Neuronal stem cell (in vitro differentiated cells): Measurements from ENCODE around the gene STX1A.

ENCODE experiments used
- DNase-seq: peaks from one replicate; pipeline ENCODE4 v3.0.0-alpha.2; 2013; ENCODE audit warnings: low spot score
- H2AFZ ChIP-seq: one replicate; pipeline ENCODE4 v1.6.1; 2013; ENCODE audit warnings: mild to moderate bottlenecking, low read length, inconsistent platforms
- H2AK5ac ChIP-seq: 2 replicates; pipeline ENCODE4 v1.6.1; 2013; ENCODE audit warnings: low read depth, mild to moderate bottlenecking, inconsistent platforms, low read length, moderate library complexity, mixed read lengths
- H2BK120ac ChIP-seq: 2 replicates; pipeline ENCODE4 v1.6.1; 2013; ENCODE audit warnings: low read depth, mild to moderate bottlenecking, inconsistent platforms, low read length, moderate library complexity, mixed read lengths
- H2BK12ac ChIP-seq: one replicate; pipeline ENCODE4 v1.6.1; 2013; ENCODE audit warnings: low read length, inconsistent platforms
- H2BK15ac ChIP-seq: 2 replicates; pipeline ENCODE4 v1.6.1; 2013; ENCODE audit warnings: mild to moderate bottlenecking, low read length, inconsistent platforms, mixed read lengths
- H2BK5ac ChIP-seq: one replicate; pipeline ENCODE4 v1.6.1; 2013; ENCODE audit warnings: inconsistent platforms, mild to moderate bottlenecking, low read length, moderate library complexity
- H3K14ac ChIP-seq: one replicate; pipeline ENCODE4 v1.6.1; 2013; ENCODE audit warnings: low read length, inconsistent platforms
- H3K18ac ChIP-seq: 2 replicates; pipeline ENCODE4 v1.6.1; 2013; ENCODE audit warnings: low read length, inconsistent platforms
- H3K23ac ChIP-seq: 2 replicates; pipeline ENCODE4 v1.6.1; 2013; ENCODE audit warnings: low read depth, mild to moderate bottlenecking, mixed read lengths, low read length, inconsistent platforms; ENCODE audit not compliant: poor library complexity
- H3K27ac ChIP-seq: replicated peaks from 3 replicates; pipeline ENCODE4 v1.5.1; 2013; ENCODE audit warnings: low read length, inconsistent platforms
- H3K27me3 ChIP-seq, 3 experiments: 2 replicates each; pipeline ENCODE4 v1.6.1; 2013; ENCODE audit warnings: low read length in 3 of 3, mild to moderate bottlenecking in 2 of 3, inconsistent platforms in 1 of 3, low read depth in 1 of 3, mixed read lengths in 1 of 3, moderate library complexity in 1 of 3; ENCODE audit not compliant: control insufficient read depth in 3 of 3, insufficient read depth in 3 of 3
- H3K36me3 ChIP-seq, 2 donors: replicated peaks in 1 of 2; 2 replicates each; pipeline ENCODE4 v1.6.1; 2013; ENCODE audit warnings: low read length in 2 of 2; ENCODE audit not compliant: control insufficient read depth in 2 of 2, insufficient read depth in 2 of 2
- H3K4ac ChIP-seq: 2 replicates; pipeline ENCODE4 v1.6.1; 2013; ENCODE audit warnings: inconsistent platforms, mild to moderate bottlenecking, low read length, moderate library complexity
- H3K4me1 ChIP-seq, 2 donors: 1 replicate in 1 of 2; 2 replicates in 1 of 2; pipeline ENCODE4 v1.6.1; 2013; ENCODE audit warnings: low read length in 2 of 2, low read depth in 1 of 2; ENCODE audit not compliant: control insufficient read depth in 2 of 2, insufficient read depth in 1 of 2
- H3K4me2 ChIP-seq: one replicate; pipeline ENCODE4 v1.6.1; 2013; ENCODE audit warnings: mild to moderate bottlenecking, low read length, inconsistent platforms; ENCODE audit not compliant: insufficient read depth, poor library complexity, severe bottlenecking
- H3K4me3 ChIP-seq, 2 donors: 2 replicates each; pipeline ENCODE4 v1.5.1; 2013; ENCODE audit warnings: low read length in 2 of 2, mild to moderate bottlenecking in 2 of 2, inconsistent platforms in 1 of 2, moderate library complexity in 1 of 2
- H3K79me1 ChIP-seq: one replicate; pipeline ENCODE4 v1.6.1; 2013; ENCODE audit warnings: low read depth, mild to moderate bottlenecking, inconsistent platforms, low read length, moderate library complexity
- H3K9ac ChIP-seq: one replicate; pipeline ENCODE4 v1.6.1; 2013; ENCODE audit warnings: mild to moderate bottlenecking, low read depth, low read length, inconsistent platforms; ENCODE audit not compliant: poor library complexity
- H3K9me3 ChIP-seq, 2 donors: replicated peaks in 1 of 2; 2 replicates each; pipeline versions ENCODE3 to v1.6.1; 2013; ENCODE audit warnings: low read length in 2 of 2, mild to moderate bottlenecking in 2 of 2, inconsistent platforms in 1 of 2, low read depth in 1 of 2, mixed read lengths in 1 of 2, moderate library complexity in 1 of 2; ENCODE audit not compliant: control insufficient read depth in 2 of 2, insufficient read depth in 1 of 2
- H4K8ac ChIP-seq: one replicate; pipeline ENCODE4 v1.6.1; 2013; ENCODE audit warnings: low read depth, mild to moderate bottlenecking, inconsistent platforms, low read length, moderate library complexity
- H4K91ac ChIP-seq: one replicate; pipeline ENCODE4 v1.6.1; 2013; ENCODE audit warnings: low read length, low read depth, mild to moderate bottlenecking, inconsistent platforms; ENCODE audit not compliant: poor library complexity
- WGBS, 2 donors: extraction: QIAGEN DNeasy Blood & Tissue Kit; methylation state at CpG; one replicate each; pipeline ENCODE4 v1.1.7; 2013; ENCODE audit warnings: missing lambda C conversion rate in 2 of 2, mixed read lengths in 1 of 2; ENCODE audit not compliant: insufficient read length in 2 of 2, insufficient replicate concordance in 1 of 2; ENCODE audit errors: extremely low coverage in 2 of 2; 5-methylcytosine and 5-hydroxymethylcytosine counted together

The STX1A gene

GRCh38 chr7:73702665-73703064 is 16.8 kb downstream of the STX1A start:
- Histone ChIP-seq H3K23ac (no peak overlapping the region), H2AFZ (no peak overlapping the region), H3K9ac (peak overlapping the region; percentile 60), H3K4me2 (no peak overlapping the region), H3K4ac (no peak overlapping the region), H4K8ac (no peak overlapping the region), H2BK12ac (no peak overlapping the region), H2BK15ac (peak overlapping the region; percentile 64), H2AK5ac (peak overlapping the region; percentile 90), H3K4me3 (no peak overlapping the region), H2BK5ac (no peak overlapping the region), H2BK120ac (peak overlapping the region; percentile 87), H3K36me3 (peaks cover 20 to 41% of the 10 kb centered on the region in 2 donors), H3K79me1 (no peaks in the 10 kb centered on the region), H3K9me3 (no peaks in the 10 kb centered on the region), H3K4me1 (peaks cover 7 to 13% of the 10 kb centered on the region in 2 donors), H3K27ac (no peak overlapping the region), H4K91ac (no peak overlapping the region), H3K14ac (no peak overlapping the region), H3K18ac (no peak overlapping the region), H3K27me3 (no peaks in the 10 kb centered on the region)
- no peak for DNase-seq
- no CpG with 5 or more reads among the region's 18 CpGs for WGBS, 2 donors

DNA sequence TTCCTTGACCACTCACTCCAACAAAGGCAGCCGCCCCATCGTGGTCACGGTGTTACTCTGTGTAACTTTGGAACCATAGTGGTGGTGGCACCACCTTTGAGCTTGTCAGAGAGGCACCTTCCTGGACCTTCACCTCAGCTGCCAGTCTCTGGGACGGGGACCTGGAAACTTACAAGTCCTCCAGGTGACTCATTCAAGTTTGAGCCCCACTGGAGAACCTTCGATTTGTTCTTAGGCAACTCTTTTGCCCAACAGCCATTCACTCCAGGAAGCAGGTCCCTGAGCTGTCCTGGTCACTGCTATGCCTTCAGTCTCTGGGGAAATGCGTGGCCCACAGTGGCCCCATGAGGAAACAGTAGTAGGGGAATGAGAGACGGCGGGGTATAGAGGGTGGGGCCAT is 17.2 kb downstream of the STX1A start:
- Histone ChIP-seq H3K27me3 (no peaks in the 10 kb centered on the region), H3K18ac (no peak overlapping the region), H2BK120ac (no peak overlapping the region), H2BK15ac (no peak overlapping the region), H3K23ac (no peak overlapping the region), H3K4ac (no peak overlapping the region), H2AK5ac (no peak overlapping the region), H2BK12ac (no peak overlapping the region), H4K91ac (no peak overlapping the region), H3K79me1 (no peaks in the 10 kb centered on the region), H2AFZ (no peak overlapping the region), H2BK5ac (no peak overlapping the region), H3K27ac (no peak overlapping the region), H3K4me2 (no peak overlapping the region), H4K8ac (no peak overlapping the region), H3K36me3 (peaks cover 23 to 46% of the 10 kb centered on the region in 2 donors), H3K9ac (no peak overlapping the region), H3K4me3 (no peak overlapping the region), H3K4me1 (peaks cover 7 to 13% of the 10 kb centered on the region in 2 donors), H3K9me3 (no peaks in the 10 kb centered on the region), H3K14ac (no peak overlapping the region)
- DNase-seq: no peak
- WGBS, 2 donors: no CpG with 5 or more reads among the region's 8 CpGs

DNA sequence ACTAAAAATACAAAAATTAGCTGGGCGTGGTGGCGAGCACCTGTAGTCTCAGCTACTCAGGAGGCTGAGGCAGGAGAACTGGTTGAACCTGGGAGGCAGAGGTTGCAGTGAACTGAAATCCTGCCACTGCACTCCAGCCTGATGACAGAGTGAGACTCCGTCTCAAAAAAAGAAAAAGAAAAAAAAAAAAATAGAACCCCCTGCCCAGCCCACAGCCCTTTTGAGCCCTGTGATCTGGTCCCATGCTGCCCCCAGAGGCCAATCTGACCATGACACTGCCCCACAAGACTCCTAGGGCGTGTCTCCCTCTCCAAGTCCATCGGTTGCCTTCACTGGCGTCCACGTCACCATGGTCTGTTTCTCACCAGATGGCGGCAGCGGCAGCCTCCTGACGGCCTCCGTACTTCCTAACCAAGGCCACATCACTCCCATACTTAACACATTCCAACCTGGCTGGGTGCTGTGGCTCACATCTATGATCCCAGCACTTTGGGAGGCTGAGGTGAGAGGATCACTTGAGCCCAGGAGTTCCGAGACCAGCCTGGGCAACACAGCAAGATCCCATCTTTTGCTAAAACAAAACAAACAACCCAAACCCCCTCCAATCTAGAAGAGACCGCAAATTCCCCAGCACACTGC is 18.0 kb downstream of the STX1A start:
- DNase-seq: no peak

GRCh38 chr7:73700581-73701134 is 18.8 kb downstream of the STX1A start:
- no peak overlapping the region for H3K4ac ChIP-seq
- no peak overlapping the region for H3K4me3 ChIP-seq
- H3K9me3 ChIP-seq: no peaks in the 10 kb centered on the region
- no peak overlapping the region for H4K8ac ChIP-seq
- no peak overlapping the region for H2BK120ac ChIP-seq
- no peak overlapping the region for H3K27ac ChIP-seq
- peaks cover 7 to 13% of the 10 kb centered on the region in 2 donors for H3K4me1 ChIP-seq
- peaks cover 33 to 61% of the 10 kb centered on the region in 2 donors for H3K36me3 ChIP-seq
- H3K23ac ChIP-seq: no peak overlapping the region
- no peak overlapping the region for H4K91ac ChIP-seq
- H3K14ac ChIP-seq: no peak overlapping the region
- no peaks in the 10 kb centered on the region for H3K79me1 ChIP-seq
- H2AFZ ChIP-seq: no peak overlapping the region
- H2BK12ac ChIP-seq: no peak overlapping the region
- no peak overlapping the region for H2BK15ac ChIP-seq
- DNase-seq: no peak
- WGBS, 2 donors: no CpG with 5 or more reads among the region's 15 CpGs
- no peaks in the 10 kb centered on the region for H3K27me3 ChIP-seq
- H2BK5ac ChIP-seq: no peak overlapping the region
- H3K9ac ChIP-seq: no peak overlapping the region
- no peak overlapping the region for H3K4me2 ChIP-seq
- H2AK5ac ChIP-seq: peak overlapping the region; percentile 5
- H3K18ac ChIP-seq: no peak overlapping the region

More for the DNA sequence above, 18.0 kb downstream of the STX1A start:
- H3K79me1 ChIP-seq: no peaks in the 10 kb centered on the region
- no peak overlapping the region for H3K4me3 ChIP-seq
- no peak overlapping the region for H4K8ac ChIP-seq
- no peak overlapping the region for H3K23ac ChIP-seq
- H2BK15ac ChIP-seq: no peak overlapping the region
- no peak overlapping the region for H3K4ac ChIP-seq
- H3K27ac ChIP-seq: no peak overlapping the region
- H2BK5ac ChIP-seq: no peak overlapping the region
- H2BK120ac ChIP-seq: no peak overlapping the region
- H2AFZ ChIP-seq: no peak overlapping the region
- no peak overlapping the region for H2BK12ac ChIP-seq
- no peak overlapping the region for H2AK5ac ChIP-seq
- no peak overlapping the region for H3K9ac ChIP-seq
- no CpG with 5 or more reads among the region's 13 CpGs for WGBS, 2 donors
- no peaks in the 10 kb centered on the region for H3K27me3 ChIP-seq
- H3K4me2 ChIP-seq: no peak overlapping the region
- H3K4me1 ChIP-seq: peaks cover 7 to 13% of the 10 kb centered on the region in 2 donors
- H3K14ac ChIP-seq: no peak overlapping the region
- H3K18ac ChIP-seq: no peak overlapping the region
- H3K9me3 ChIP-seq: no peaks in the 10 kb centered on the region
- H4K91ac ChIP-seq: no peak overlapping the region
- peaks cover 30 to 53% of the 10 kb centered on the region in 2 donors for H3K36me3 ChIP-seq
